Measurements from ENCODE around the gene PHOSPHO2. TPM values are rescaled to one million over a fixed set of nuclear protein-coding genes. Genes with fewer than 3 reads are reported as not detected.

The PHOSPHO2 gene
- total and polyA plus RNA-seq, 9 of the 15 experiments (the other 6 are each of a cell fraction or from before 2014, with no cell fraction given) = 7.8 to 19.1 (median 11.7) TPM

DNA sequence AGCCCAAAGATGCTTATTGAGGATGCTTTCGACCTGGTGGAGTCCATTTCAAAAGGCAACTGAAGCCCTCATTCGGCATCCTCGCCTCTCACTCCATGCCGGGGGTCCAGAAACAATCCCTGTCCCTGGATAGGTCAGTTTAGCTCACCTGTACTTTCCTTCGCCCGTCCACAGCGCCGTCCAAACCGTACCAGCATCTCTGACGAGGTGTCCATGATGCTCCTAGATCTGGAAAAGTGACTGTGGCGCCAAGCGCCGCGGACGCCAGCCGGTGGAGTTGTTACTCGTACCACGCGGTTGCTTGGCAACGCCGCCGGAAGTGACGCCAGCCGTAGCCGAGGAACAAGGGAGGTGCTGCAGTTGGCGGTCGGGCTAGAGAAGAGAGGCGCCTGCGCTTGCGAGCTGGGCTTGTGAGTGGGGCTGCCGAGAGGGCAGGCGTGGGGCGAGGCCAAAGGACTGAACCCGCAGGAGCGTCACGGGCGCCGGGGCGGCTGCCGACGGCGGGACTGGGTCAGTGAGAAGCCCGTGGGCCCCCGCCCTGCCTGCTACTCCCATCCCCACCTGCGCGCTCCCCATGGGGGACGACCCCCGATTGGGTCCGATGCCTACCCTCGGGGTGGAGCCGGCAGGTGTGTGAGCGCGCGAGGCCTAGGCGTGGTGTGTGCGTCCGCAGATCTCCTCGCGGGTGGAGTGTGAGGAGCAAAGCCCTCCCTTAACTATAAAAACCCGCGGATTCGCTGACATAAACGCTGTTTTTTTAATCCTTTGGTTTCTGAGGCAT is at the start of gene PHOSPHO2, which contains the start of gene CFAP210 (continued):
- TF ChIP-seq ZBED1 (IDR thresholded peaks at IDR 0.05) (peak; percentile 28), FOXP1 (CRISPR knock-in tag; IDR thresholded peaks at IDR 0.05) (peak; percentile 88), NBN (IDR thresholded peaks at IDR 0.05; ENCODE audit: low read depth) (peak; percentile 41; the same call in 1 of the 2 replicates), EGR1 (conservative IDR thresholded peaks at IDR 0.05) (peak; percentile 22; the same call in 1 of the 2 replicates), ZBTB1 (CRISPR knock-in tag; IDR thresholded peaks at IDR 0.05; ENCODE audit: borderline replicate concordance, low read depth) (peak; percentile 63; the same call in 1 of the 2 replicates), BCL6 (CRISPR knock-in tag; IDR thresholded peaks at IDR 0.05) (no peak), POLR2A (conservative IDR thresholded peaks at IDR 0.05) (peak; percentile 94), GTF2A2 (tag; IDR thresholded peaks at IDR 0.05) (no peak), ZNF124 (CRISPR knock-in tag; IDR thresholded peaks at IDR 0.05) (no peak), ZNF263 (CRISPR knock-in tag; IDR thresholded peaks at IDR 0.05; ENCODE audit: borderline replicate concordance) (peak; percentile 71; the same call in 1 of the 2 replicates), CBFA2T3 (IDR thresholded peaks at IDR 0.05) (no peak), LARP7 (IDR thresholded peaks at IDR 0.05) (peak; percentile 70; the same call in 1 of the 2 replicates), SMAD3 (CRISPR knock-in tag; conservative IDR thresholded peaks at IDR 0.05) (no peak), FOXJ2 (tag; IDR thresholded peaks at IDR 0.05) (peak; percentile 99), KDM2B (CRISPR knock-in tag; IDR thresholded peaks at IDR 0.05) (peak; percentile 65; the same call in 1 of the 2 replicates), SIN3A (IDR thresholded peaks at IDR 0.05; ENCODE audit: borderline replicate concordance in 2 of 2, control insufficient read depth in 1 of 2, low read depth in 2 of 2, low read length in 2 of 2) (peak; percentile 84 to 92; a peak in 2 of 4 replicates), JUN (IDR thresholded peaks at IDR 0.05; ENCODE audit: borderline replicate concordance, low read depth, low read length) (peak; percentile 54; the same call in 1 of the 2 replicates), JUN (CRISPR knock-in tag; IDR thresholded peaks at IDR 0.05; ENCODE audit: borderline replicate concordance) (no peak; the same call in 1 of the 2 replicates)
- TF ChIP-seq, protein P1, sequence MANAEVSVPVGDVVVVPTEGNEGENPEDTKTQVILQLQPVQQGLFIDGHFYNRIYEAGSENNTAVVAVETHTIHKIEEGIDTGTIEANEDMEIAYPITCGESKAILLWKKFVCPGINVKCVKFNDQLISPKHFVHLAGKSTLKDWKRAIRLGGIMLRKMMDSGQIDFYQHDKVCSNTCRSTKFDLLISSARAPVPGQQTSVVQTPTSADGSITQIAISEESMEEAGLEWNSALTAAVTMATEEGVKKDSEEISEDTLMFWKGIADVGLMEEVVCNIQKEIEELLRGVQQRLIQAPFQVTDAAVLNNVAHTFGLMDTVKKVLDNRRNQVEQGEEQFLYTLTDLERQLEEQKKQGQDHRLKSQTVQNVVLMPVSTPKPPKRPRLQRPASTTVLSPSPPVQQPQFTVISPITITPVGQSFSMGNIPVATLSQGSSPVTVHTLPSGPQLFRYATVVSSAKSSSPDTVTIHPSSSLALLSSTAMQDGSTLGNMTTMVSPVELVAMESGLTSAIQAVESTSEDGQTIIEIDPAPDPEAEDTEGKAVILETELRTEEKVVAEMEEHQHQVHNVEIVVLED (CRISPR knock-in tag; IDR thresholded peaks at IDR 0.05) = peak; percentile 43
- TF ChIP-seq, protein P2, sequence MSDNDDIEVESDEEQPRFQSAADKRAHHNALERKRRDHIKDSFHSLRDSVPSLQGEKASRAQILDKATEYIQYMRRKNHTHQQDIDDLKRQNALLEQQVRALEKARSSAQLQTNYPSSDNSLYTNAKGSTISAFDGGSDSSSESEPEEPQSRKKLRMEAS (CRISPR knock-in tag; IDR thresholded peaks at IDR 0.05) = peak; percentile 72
- TF ChIP-seq, protein P3, sequence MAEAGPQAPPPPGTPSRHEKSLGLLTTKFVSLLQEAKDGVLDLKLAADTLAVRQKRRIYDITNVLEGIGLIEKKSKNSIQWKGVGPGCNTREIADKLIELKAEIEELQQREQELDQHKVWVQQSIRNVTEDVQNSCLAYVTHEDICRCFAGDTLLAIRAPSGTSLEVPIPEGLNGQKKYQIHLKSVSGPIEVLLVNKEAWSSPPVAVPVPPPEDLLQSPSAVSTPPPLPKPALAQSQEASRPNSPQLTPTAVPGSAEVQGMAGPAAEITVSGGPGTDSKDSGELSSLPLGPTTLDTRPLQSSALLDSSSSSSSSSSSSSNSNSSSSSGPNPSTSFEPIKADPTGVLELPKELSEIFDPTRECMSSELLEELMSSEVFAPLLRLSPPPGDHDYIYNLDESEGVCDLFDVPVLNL (CRISPR knock-in tag; IDR thresholded peaks at IDR 0.05; ENCODE audit: low read depth) = peak; percentile 12; the same call in 1 of the 2 replicates
- TF ChIP-seq, protein P4, sequence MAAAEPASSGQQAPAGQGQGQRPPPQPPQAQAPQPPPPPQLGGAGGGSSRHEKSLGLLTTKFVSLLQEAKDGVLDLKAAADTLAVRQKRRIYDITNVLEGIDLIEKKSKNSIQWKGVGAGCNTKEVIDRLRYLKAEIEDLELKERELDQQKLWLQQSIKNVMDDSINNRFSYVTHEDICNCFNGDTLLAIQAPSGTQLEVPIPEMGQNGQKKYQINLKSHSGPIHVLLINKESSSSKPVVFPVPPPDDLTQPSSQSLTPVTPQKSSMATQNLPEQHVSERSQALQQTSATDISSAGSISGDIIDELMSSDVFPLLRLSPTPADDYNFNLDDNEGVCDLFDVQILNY (CRISPR knock-in tag; IDR thresholded peaks at IDR 0.05) = 0 out of 2 replicates have a peak, but pooled peaks have one; percentile 50
- TF ChIP-seq, protein P5, sequence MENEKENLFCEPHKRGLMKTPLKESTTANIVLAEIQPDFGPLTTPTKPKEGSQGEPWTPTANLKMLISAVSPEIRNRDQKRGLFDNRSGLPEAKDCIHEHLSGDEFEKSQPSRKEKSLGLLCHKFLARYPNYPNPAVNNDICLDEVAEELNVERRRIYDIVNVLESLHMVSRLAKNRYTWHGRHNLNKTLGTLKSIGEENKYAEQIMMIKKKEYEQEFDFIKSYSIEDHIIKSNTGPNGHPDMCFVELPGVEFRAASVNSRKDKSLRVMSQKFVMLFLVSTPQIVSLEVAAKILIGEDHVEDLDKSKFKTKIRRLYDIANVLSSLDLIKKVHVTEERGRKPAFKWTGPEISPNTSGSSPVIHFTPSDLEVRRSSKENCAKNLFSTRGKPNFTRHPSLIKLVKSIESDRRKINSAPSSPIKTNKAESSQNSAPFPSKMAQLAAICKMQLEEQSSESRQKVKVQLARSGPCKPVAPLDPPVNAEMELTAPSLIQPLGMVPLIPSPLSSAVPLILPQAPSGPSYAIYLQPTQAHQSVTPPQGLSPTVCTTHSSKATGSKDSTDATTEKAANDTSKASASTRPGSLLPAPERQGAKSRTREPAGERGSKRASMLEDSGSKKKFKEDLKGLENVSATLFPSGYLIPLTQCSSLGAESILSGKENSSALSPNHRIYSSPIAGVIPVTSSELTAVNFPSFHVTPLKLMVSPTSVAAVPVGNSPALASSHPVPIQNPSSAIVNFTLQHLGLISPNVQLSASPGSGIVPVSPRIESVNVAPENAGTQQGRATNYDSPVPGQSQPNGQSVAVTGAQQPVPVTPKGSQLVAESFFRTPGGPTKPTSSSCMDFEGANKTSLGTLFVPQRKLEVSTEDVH (IDR thresholded peaks at IDR 0.05; ENCODE audit: low read depth, partially characterized antibody) = peak; percentile 18
